ENCODE results near the gene KIF22.
"Not testable (repeated sequence)": the region's sequence is repeated elsewhere in the genome, so short reads cannot be mapped to it uniquely, and the experiment has no call there.

The KIF22 gene

DNA sequence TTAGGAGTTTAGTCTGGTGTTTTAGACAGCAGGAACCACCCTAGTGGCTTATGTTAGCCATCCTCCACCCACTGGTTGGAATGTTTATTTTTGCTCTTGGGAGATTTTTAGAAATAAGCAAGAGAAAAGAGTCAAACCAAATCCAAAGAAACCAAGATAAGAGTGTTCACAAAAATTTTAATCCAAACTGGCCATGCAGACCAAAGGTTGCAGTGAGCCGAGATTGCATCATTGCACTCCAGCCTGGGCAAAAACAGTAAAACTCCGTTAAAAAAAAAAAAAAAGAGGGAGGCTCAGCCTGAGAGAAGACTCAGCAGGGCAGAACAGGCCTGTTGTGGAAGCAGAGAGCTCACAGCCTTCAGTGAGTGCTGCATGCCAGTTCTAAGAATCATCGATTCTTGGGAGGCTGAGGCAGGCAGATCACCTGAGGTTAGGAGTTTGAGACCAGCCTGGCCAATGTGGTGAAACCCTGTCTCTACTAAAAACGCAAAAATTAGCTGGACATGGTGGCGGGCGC is 32.5 kb upstream of the KIF22 start:
- in situ Hi-C loops (cut with MboI; ENCODE audit: low sequenced_read_pairs), result no loop called here
- no peak overlapping the region for H3K4me3 ChIP-seq
- H3K27me3 ChIP-seq (ENCODE audit: low read depth), result no peaks in the 10 kb centered on the region
- H3K4me1 ChIP-seq, result peaks cover 2% of the 10 kb centered on the region; the same call in 1 of the 2 replicates
- no peak for DNase-seq (ENCODE audit: low spot score in 2 of 2)
- H3K36me3 ChIP-seq (replicated peaks), result no peaks in the 10 kb centered on the region
- H3K9me3 ChIP-seq, result no peaks in the 10 kb centered on the region

DNA sequence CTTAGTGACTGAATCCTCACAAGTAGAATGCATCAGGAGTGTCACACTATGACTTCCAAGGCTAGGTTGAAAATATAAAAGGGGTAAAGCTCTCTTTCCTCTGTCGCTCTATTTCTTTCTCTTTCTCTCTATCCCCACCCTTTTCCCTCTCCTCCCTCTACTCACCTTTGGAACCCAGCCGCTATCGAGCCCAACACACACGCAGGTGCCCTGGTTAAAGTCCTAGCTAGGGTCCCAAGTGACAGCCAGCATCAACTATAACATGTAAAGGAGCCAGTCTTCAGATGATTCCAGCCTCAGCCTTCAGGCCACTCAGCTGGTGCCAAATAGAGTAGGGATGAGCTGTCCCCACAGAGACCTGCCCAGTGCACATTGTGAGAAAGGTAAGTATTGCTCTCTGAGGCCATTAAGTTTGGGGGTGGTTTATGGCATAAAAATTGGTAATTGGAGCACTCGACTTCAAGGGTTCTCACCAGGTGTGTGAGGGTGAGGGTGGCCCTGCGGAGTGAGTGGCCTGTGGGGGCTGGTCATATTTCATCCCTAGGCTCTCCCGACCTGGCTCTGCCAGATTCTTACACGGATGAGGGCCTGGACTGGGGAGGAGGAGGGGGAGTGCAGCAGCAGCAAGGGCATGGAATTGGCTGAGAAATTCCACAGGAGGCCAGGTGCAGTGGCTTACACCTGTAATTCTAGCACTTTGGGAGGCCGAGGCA is 29.8 kb upstream of the KIF22 start:
- Histone ChIP-seq H3K4me1 (peaks cover 6% of the 10 kb centered on the region; the same call in 1 of the 2 replicates), H3K36me3 (replicated peaks) (no peaks in the 10 kb centered on the region), H3K27me3 (ENCODE audit: low read depth) (no peaks in the 10 kb centered on the region), H3K4me3 (no peak overlapping the region), H3K9me3 (no peaks in the 10 kb centered on the region)
- in situ Hi-C loops (cut with MboI; ENCODE audit: low sequenced_read_pairs), result no loop called here
- no peak for DNase-seq (ENCODE audit: low spot score in 2 of 2)

DNA sequence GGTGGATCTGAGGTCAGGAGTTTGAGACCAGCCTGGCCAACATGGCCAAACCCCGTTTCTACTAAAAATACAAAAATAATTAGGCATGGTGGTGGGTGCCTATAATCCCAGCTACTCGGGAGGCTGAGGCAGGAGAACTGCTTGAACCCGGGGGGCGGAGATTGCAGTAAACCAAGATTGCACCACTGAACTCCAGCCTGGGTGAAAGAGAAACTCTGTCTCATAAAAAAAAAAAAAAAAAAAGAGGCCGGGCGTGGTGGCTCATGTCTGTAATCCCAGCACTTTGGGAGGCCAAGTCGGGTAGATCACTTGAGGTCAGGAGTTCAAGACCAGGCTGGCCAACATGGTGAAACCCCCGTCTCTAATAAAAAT is 29.3 kb upstream of the KIF22 start:
- H3K4me3 ChIP-seq; H3K4me1 ChIP-seq; H3K9me3 ChIP-seq; DNase-seq (ENCODE audit: low spot score in 2 of 2); in situ Hi-C loops (cut with MboI; ENCODE audit: low sequenced_read_pairs); H3K27me3 ChIP-seq (ENCODE audit: low read depth); H3K36me3 ChIP-seq (replicated peaks): not testable (repeated sequence)

DNA sequence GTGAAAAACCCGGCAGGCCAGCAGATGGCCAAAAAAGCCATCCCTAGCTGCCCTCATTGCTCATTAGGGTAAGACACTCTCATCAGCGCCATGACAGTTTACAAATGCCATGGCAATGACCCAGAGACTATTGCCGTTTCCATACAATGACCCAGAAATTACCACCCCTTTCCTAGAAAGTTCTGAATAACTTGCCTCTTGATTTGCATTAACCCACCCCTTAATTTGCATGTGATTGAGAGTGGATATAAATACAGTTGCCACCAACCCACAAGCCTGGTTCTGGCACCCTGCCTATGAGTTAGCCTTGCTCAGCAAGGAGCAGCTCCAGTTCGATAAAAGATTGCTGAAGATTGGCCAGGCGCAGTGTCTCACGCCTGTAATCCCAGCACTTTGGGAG is 28.7 kb upstream of the KIF22 start:
- H3K4me1 ChIP-seq, result peaks cover 6% of the 10 kb centered on the region; the same call in 1 of the 2 replicates
- H3K9me3 ChIP-seq, result no peaks in the 10 kb centered on the region
- no peaks in the 10 kb centered on the region for H3K36me3 ChIP-seq (replicated peaks)
- no peak overlapping the region for H3K4me3 ChIP-seq
- H3K27me3 ChIP-seq (ENCODE audit: low read depth), result no peaks in the 10 kb centered on the region
- in situ Hi-C loops (cut with MboI; ENCODE audit: low sequenced_read_pairs), result no loop called here
- DNase-seq (ENCODE audit: low spot score in 2 of 2), result peak in 1 of 2 experiments; percentile 30

DNA sequence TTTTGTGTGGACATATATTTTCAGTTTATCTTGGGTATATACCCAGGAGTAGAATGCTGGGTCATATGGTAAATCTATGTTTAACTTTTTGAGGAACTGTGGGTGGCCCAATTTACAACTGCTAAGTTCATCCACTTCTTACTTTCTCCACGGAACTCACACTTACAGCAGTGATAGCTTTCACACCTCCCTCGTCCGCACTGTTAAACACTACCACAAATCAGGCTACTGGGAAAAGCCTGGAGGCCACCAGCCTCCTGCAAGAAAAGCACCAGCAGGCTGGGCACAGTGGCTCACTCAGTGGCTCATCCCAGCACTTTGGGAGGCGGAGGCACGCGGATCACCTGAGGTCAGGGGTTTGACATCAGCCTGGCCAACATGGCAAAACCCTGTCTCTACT is 27.2 kb upstream of the KIF22 start:
- DNase-seq (ENCODE audit: low spot score in 2 of 2), result no peak
- peaks cover 4% of the 10 kb centered on the region; the same call in 1 of the 2 replicates for H3K4me1 ChIP-seq
- no peaks in the 10 kb centered on the region for H3K36me3 ChIP-seq (replicated peaks)
- H3K9me3 ChIP-seq, result no peaks in the 10 kb centered on the region
- in situ Hi-C loops (cut with MboI; ENCODE audit: low sequenced_read_pairs), result no loop called here
- no peak overlapping the region for H3K4me3 ChIP-seq
- H3K27me3 ChIP-seq (ENCODE audit: low read depth), result no peaks in the 10 kb centered on the region

DNA sequence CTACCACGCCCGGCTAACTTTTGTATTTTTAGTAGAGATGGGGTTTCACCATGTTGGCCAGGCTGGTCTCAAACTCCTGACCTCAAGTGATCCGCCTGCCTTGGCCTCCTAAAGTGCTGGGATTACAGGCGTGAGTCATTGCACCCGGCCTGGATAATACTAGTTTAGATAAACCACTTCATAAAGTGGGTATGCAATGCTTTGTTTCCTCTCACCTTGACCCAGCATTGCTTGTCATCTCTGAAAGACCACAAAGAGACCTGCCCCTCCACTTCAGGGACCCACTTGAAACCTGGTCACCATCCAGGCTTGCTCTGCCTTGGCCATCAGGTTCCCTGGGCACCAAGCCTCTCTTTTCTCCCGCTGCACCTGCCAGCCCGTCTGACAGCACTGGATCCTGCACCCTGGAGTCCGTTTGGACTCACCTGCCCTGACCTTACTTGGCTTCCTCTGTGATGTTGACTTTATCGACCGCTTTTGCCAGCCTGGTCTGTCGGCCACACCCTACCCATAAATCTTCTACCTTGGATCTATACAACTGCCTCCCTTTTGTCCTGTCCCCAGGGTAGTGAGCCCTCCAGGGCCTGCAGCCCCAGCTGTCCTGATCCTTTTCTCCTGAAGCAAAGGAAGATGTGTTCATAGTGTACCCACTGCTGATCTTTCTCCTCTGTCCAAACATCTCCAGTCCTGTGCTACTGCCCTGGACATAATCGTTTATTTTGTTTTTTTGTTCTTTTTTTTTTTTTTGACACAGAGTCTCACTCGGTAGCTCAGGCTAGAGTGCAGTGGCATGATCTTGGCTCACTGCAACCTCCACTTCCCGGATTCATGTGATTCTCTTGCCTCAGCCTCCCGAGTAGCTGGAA is 25.2 kb upstream of the KIF22 start:
- H3K9me3 ChIP-seq, result no peaks in the 10 kb centered on the region
- peaks cover 4% of the 10 kb centered on the region; the same call in 1 of the 2 replicates for H3K4me1 ChIP-seq
- H3K27me3 ChIP-seq (ENCODE audit: low read depth), result no peaks in the 10 kb centered on the region
- H3K36me3 ChIP-seq (replicated peaks), result no peaks in the 10 kb centered on the region
- DNase-seq (ENCODE audit: low spot score in 2 of 2), result peak; percentile 14 to 48
- no peak overlapping the region for H3K4me3 ChIP-seq
- in situ Hi-C loops (cut with MboI; ENCODE audit: low sequenced_read_pairs), result no loop called here

DNA sequence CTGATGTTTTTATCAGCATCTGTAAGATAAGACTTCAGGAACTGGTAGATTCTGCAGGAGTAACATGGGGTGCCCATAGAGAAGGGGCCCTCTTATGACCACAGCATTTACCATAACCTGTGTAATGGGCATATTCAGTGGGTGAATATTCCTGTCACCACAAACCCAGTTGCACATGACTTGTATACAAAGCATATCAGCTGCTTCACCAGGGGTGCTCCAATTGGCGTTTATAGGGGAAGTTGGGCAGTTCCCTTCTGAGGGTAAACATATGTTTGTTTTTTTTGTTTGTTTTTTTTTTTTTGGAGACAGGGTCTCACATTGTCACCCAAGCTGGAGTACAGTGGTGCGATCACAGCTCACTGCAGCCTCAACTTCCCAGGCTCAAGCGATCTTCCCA is 24.0 kb upstream of the KIF22 start:
- Histone ChIP-seq H3K9me3 (no peaks in the 10 kb centered on the region), H3K36me3 (replicated peaks) (no peaks in the 10 kb centered on the region), H3K4me3 (no peak overlapping the region), H3K4me1 (peaks cover 4% of the 10 kb centered on the region; the same call in 1 of the 2 replicates), H3K27me3 (ENCODE audit: low read depth) (no peaks in the 10 kb centered on the region)
- DNase-seq (ENCODE audit: low spot score in 2 of 2), result no peak
- in situ Hi-C loops (cut with MboI; ENCODE audit: low sequenced_read_pairs), result no loop called here

DNA sequence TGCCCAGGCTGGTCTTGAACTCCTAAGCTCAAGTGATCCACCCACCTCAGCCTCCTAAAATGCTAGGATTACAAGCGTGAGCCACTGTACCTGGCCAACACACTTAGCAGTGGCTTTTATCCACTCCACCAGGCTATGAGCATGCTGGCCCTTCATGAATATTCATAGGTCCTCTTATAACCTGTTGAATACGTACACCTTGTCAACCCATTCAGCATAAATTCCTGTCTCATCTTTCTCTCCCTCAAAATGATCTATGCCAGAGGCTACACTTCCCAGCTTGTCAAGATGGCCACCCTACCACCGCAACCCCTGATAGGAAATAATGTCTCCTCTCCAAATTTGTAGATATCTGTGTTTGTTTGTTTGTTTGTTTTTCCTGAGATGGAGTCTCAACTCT is 23.5 kb upstream of the KIF22 start:
- no peaks in the 10 kb centered on the region for H3K36me3 ChIP-seq (replicated peaks)
- in situ Hi-C loops (cut with MboI; ENCODE audit: low sequenced_read_pairs), result no loop called here
- no peak for DNase-seq (ENCODE audit: low spot score in 2 of 2)
- H3K27me3 ChIP-seq (ENCODE audit: low read depth), result no peaks in the 10 kb centered on the region
- peaks cover 4% of the 10 kb centered on the region; the same call in 1 of the 2 replicates for H3K4me1 ChIP-seq
- H3K4me3 ChIP-seq, result no peak overlapping the region
- no peaks in the 10 kb centered on the region for H3K9me3 ChIP-seq

DNA sequence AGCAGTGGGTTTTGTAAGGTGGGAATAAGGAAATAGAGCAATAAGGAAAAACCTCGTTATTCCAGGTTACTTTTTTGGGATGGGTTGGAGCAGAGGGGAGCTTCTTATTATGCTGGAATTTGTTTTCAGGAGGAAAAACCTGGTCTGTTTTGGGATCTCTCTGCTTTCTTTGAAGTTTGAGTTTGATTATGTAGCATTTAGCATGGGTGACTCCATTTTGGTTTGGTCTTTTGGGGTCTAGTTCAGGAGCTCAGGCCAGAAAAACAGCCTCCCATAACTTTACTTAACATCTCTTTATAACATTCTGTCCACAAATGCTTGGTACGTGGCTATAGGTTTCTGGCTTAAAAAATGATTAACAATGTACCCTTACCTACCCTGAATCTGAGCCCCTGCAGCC is 21.0 kb upstream of the KIF22 start:
- H3K4me3 ChIP-seq, result no peak overlapping the region
- no peaks in the 10 kb centered on the region for H3K27me3 ChIP-seq (ENCODE audit: low read depth)
- in situ Hi-C loops (cut with MboI; ENCODE audit: low sequenced_read_pairs), result no loop called here
- H3K9me3 ChIP-seq, result no peaks in the 10 kb centered on the region
- no peaks in the 10 kb centered on the region for H3K36me3 ChIP-seq (replicated peaks)
- H3K4me1 ChIP-seq, result peaks cover 4% of the 10 kb centered on the region; the same call in 1 of the 2 replicates
- no peak for DNase-seq (ENCODE audit: low spot score in 2 of 2)

DNA sequence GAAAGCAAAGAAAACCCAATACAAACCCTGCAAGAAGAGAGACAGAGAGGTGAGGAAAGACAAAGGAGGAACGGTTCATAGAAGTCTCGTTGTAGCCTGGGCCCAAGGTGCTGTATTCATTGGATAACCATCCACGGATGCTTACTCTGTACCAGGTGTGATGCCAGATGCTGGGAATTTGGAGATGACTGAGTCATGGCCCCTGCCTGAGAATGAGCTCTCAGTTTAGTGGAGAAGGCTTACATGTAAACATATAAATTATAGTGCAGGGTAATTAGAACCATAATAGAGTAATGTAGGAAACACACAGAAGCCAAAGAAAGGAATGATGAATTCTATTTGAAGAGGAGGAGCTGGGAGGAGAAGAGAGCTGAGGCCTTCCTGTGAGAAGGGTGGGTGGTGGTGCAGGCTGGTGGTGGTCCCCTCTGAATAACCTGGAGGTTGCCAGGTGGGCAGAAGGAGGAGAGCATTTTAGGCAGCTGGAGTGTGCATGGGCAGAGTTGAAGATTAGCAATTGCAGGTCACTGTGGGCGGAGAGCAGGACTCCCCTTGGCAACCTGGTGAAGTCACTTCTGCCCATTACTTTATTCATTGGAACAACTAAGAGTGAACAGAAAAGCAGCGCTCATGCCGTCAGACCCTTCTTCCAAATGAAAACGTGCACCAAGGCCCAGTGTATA is 20.2 kb upstream of the KIF22 start:
- Histone ChIP-seq H3K36me3 (replicated peaks) (no peaks in the 10 kb centered on the region), H3K4me3 (no peak overlapping the region), H3K27me3 (ENCODE audit: low read depth) (no peaks in the 10 kb centered on the region), H3K4me1 (peaks cover 1% of the 10 kb centered on the region; the same call in 1 of the 2 replicates), H3K9me3 (no peaks in the 10 kb centered on the region)
- in situ Hi-C loops (cut with MboI; ENCODE audit: low sequenced_read_pairs), result no loop called here
- DNase-seq (ENCODE audit: low spot score in 2 of 2), result no peak

DNA sequence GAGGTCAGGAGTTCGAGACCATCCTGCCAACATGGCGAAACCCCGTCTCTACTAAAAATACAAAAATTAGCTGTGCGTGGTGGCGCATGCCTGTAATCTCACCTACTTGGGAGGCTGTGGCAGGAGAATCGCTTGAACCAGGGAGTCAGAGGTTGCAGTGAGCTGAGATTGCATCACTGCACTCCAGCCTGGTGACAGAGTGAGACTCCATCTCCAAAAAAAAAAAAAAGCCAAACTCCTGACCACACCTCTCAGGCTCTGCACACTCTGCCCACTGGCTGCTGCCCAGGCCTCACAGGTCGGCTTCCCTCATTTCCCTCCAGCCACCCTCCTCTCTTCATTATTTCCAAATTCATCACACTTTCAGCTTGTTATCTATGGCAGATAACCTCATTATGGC is 18.2 kb upstream of the KIF22 start:
- H3K27me3 ChIP-seq (ENCODE audit: low read depth); in situ Hi-C loops (cut with MboI; ENCODE audit: low sequenced_read_pairs); DNase-seq (ENCODE audit: low spot score in 2 of 2); H3K4me3 ChIP-seq; H3K4me1 ChIP-seq; H3K36me3 ChIP-seq (replicated peaks); H3K9me3 ChIP-seq: not testable (repeated sequence)

DNA sequence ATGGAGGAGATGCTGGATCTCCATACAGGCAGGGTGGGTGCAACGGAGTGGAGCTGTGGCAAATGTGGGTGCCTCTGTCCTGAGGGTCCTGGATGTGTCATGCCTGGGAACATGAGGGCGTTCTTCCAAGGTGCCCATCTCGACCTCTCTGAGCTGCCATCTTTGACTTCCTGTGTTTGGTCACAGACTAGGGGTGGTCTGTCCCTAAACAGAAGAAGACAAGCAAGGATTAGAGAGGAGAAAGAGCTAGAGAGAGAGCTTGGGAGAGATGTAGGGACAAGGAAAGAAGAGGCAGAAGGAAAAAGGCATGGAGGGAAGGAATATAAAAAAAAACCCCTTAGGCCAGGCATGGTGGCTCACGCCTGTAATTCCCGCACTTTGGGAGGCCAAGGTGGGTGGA is 15.8 kb upstream of the KIF22 start:
- no peak overlapping the region for H3K4me3 ChIP-seq
- in situ Hi-C loops (cut with MboI; ENCODE audit: low sequenced_read_pairs), result no loop called here
- no peak for DNase-seq (ENCODE audit: low spot score in 2 of 2)
- no peaks in the 10 kb centered on the region for H3K4me1 ChIP-seq
- H3K27me3 ChIP-seq (ENCODE audit: low read depth), result no peaks in the 10 kb centered on the region
- no peaks in the 10 kb centered on the region for H3K9me3 ChIP-seq
- no peaks in the 10 kb centered on the region for H3K36me3 ChIP-seq (replicated peaks)

DNA sequence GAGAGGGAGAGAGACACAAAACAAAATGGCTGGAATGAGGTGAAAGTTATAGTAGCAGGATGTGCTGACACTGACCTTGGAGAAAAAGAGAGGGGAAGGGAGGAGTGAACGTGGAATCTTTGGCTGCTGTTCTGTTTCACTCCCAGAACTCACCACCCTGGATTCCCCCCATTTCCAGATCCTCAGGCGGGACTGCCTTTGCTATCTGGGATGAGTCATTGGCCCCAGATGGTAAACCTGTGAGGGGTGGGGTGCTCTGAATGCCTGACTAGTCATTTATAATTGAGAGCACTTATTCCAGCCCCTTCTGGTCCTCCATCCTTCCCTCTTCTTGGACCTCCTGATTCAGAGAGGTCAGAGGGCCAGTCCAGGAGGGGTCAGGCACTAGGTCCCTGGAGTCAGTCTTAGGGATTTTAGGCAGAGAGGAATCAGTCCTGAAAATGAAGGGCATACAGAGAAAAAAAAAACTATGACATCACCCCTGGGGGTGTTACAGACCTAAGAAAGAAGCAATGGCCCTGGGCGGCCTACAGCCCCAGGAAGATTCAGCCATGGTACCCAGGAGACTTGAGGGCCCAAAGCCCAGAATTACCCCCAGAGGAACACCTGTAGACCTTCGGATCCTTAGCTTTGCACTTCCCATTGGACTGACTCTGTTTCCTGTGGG is 14.7 kb upstream of the KIF22 start:
- Histone ChIP-seq H3K4me3 (no peak overlapping the region), H3K4me1 (no peaks in the 10 kb centered on the region), H3K9me3 (no peaks in the 10 kb centered on the region), H3K36me3 (replicated peaks) (no peaks in the 10 kb centered on the region), H3K27me3 (ENCODE audit: low read depth) (no peaks in the 10 kb centered on the region)
- DNase-seq (ENCODE audit: low spot score in 2 of 2), result no peak
- in situ Hi-C loops (cut with MboI; ENCODE audit: low sequenced_read_pairs), result no loop called here

Data from HAP-1 (cell line).